Activated T-helper 2 cell treated with anti-CD3 and anti-CD28 coated beads, Interferon-gamma antibody, Interleukin-2, Interleukin-4, amounts not matched to agents 10 μg/mL and 5 μg/mL and 100 μg/mL, durations not matched to agents 14 hours and 24 hours and 36 hours (primary cell): ENCODE measurements around the gene ECHDC1. TPM values are rescaled to one million over a fixed set of nuclear protein-coding genes. Genes with fewer than 3 reads are reported as not detected.

Experiments
- DNase-seq: peaks from one replicate; pipeline ENCODE4 v3.0.0; 2021; ENCODE audit warnings: low spot score
- H3K27ac Mint-ChIP-seq: one replicate; pipeline ENCODE4 v1.8.0; 2021; ENCODE audit warnings: mixed read lengths
- H3K27me3 Mint-ChIP-seq: one replicate; pipeline ENCODE4 v1.8.0; 2021; ENCODE audit warnings: low read depth, mixed read lengths
- H3K36me3 Mint-ChIP-seq: one replicate; pipeline ENCODE4 v1.8.0; 2021; ENCODE audit warnings: low read depth, mixed read lengths
- H3K4me1 Mint-ChIP-seq: one replicate; pipeline ENCODE4 v1.8.0; 2021; ENCODE audit warnings: low read depth, mixed read lengths
- H3K4me3 Mint-ChIP-seq: one replicate; pipeline ENCODE4 v1.8.0; 2021; ENCODE audit warnings: low read depth, mild to moderate bottlenecking, moderate library complexity, mixed read lengths
- H3K9me3 Mint-ChIP-seq: one replicate; pipeline ENCODE4 v1.8.0; 2021; ENCODE audit warnings: mixed read lengths
- intact Hi-C: fragments of 100-400 bp; cut with micrococcal nuclease; formaldehyde crosslinking; loops from one replicate; pipeline ENCODE4 v1.15.1; 2023
- total RNA-seq: library from RNA; stranded (reverse); gene quantifications from 2 replicates; pipeline ENCODE4 v1.2.3, GENCODE V29; 2022

Gene ECHDC1
- total RNA-seq, 1 donor from 2014 or later = 60.9 TPM

- intact Hi-C loops = loop anchor here (2.0 to 5.0 kb wide), 5 partner anchors 23 to 1486 kb away; partner anchors contain the start of gene ECHDC1
- peaks cover 14% of the 10 kb centered on the region for H3K36me3 Mint-ChIP-seq
- DNase-seq = no peak
- no peaks in the 10 kb centered on the region for H3K9me3 Mint-ChIP-seq
- peak overlapping the region; percentile 97 for H3K4me3 Mint-ChIP-seq
- peak overlapping the region; percentile 96 for H3K27ac Mint-ChIP-seq
- H3K27me3 Mint-ChIP-seq = peaks cover 14% of the 10 kb centered on the region
- peaks cover 28% of the 10 kb centered on the region for H3K4me1 Mint-ChIP-seq
Measured at GRCh38 chr6:127267646-127268625, 75.5 kb downstream of the ECHDC1 start.

DNA sequence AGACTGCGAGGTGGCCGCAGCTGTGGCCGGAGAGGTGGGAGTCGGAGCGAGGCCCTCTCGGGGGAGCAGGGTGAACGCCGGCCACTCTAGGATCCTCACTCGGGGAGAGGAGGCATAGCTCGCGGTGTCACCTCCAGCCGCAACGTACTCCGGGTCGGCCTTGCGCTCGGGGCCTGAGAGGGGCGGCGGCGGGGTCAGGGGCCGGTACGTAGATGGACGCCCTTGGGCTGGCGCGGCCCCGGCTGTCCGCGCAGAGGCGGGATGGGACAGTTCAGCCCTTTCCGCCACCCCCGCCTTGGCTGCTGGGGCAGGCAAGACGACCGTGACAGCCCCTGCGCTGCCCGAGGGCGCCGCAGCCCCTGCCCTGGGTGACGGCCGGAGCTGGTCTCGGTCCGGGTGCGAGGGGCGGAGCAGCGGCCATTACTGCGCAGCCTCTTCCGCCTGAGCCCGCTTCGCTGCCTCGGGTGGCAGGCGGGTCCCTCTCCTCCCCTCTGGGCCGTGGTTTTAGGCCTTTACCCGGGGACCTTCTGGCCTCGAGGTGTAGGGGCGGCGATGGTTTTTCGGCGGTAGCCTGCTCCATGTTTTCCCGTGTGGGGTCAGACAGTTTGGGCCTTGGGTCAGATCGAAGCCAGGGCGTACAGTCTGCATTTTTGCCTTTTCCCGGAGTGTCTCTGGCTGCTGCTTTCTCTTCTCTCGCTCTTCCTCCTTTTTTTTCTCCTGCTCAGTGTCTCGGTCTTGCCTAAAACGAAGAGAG, 76.3 kb downstream of the ECHDC1 start:
- Mint-ChIP-seq H3K36me3 (peaks cover 10% of the 10 kb centered on the region), H3K9me3 (no peaks in the 10 kb centered on the region), H3K4me1 (peaks cover 28% of the 10 kb centered on the region), H3K27me3 (peaks cover 14% of the 10 kb centered on the region), H3K27ac (peak overlapping the region; percentile 99), H3K4me3 (peak overlapping the region; percentile 97)
- intact Hi-C loops = loop anchor here (1.0 to 5.0 kb wide), 6 partner anchors 24 to 1485 kb away; partner anchors contain the start of gene ECHDC1
- DNase-seq = peak; percentile 44

DNA sequence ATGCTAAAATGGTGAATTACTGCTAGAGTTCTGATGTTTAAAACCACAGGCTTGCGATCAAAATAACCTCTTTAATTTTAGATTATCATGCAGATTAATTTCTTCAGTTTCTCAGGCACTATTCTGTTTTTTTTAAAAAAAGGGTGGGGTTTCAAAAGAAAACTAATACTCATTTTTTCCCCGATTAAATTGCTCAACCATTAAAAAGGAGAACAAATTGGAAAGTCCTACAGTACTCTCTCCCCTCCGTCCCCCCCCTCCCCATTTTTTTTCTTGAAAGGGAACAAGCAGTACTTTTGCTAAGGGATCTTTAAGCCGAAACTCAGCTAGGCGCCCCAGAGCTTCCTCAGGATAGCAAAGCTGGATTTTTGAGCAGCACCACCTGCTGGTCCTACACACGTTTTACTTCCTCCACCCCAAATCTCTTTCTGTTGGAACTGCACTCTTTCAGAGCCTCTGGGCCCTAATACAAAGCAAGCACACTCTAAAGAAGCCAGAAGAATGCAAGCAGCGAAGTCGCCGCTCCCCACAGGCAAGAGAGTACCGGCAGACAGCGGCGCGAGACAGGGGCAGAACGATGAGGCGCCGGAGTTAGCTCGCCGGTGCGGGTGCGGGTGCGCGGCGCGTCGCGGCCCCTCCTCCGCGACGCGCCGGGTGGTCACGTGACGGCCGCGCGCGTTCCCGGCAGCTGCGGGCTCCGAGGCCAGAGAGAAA, 77.1 kb downstream of the ECHDC1 start, which contains the start of gene RNF146:
RNF146 (plus strand) TSS at position 687 of the 714 bp plus-strand sequence. CDS start 13,475 bp downstream, outside the sequence.
- peak within 1 kb of the TSS; percentile 99 for H3K27ac Mint-ChIP-seq
- peaks cover 8% of the 10 kb centered on the region for H3K36me3 Mint-ChIP-seq
- peak; percentile 69 for DNase-seq
- H3K27me3 Mint-ChIP-seq = peaks cover 16% of the 10 kb centered on the region
- no peaks in the 10 kb centered on the region for H3K9me3 Mint-ChIP-seq
- H3K4me1 Mint-ChIP-seq = peaks cover 28% of the 10 kb centered on the region
- intact Hi-C loops = loop anchor here (1.0 to 5.0 kb wide), 6 partner anchors 24 to 1484 kb away; partner anchors contain the start of gene ECHDC1
- H3K4me3 Mint-ChIP-seq = peak within 1 kb of the TSS; percentile 97

DNA sequence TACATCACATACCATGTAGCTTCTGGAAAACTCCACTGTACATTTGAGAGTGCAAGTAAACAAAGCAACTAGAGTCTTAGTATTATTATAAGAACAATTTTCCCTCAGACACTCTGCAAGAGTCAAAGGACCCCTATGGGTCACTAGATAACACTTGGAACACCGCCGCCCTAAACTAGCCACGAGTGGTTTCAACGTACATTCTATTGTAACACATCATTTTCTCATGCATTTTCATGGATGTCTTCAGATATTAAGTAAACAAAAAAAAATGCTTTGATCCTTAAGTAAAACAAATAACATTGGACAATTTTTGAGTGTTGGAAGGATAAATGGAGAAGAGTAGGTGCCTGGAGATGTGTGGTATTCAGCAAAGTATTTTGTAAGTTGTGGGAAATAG, 79.9 kb downstream of the ECHDC1 start:
- Mint-ChIP-seq H3K4me1 (peaks cover 17% of the 10 kb centered on the region), H3K27me3 (peaks cover 34% of the 10 kb centered on the region), H3K27ac (no peak overlapping the region), H3K4me3 (no peak overlapping the region), H3K36me3 (peaks cover 3% of the 10 kb centered on the region), H3K9me3 (no peaks in the 10 kb centered on the region)
- intact Hi-C loops = no loop called here
- no peak for DNase-seq

DNA sequence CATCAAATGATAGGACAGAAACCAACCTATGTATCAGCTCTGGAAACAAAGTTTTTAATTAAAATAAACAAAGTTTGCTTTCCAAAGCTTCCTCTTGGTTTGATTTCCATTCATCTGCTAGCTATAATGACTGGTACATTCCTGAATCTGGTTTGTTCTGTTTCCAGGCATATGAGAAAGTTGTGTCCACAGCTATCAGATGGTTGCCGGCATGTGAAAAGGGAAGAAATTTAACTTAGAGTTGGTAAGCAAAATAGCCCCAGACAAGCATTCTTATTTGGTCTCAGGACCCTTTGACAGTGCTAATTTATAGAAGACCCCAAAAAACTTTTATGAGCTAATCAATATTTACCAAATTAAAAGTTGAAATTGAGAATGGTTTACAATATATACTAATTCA, 80.5 kb downstream of the ECHDC1 start:
- Mint-ChIP-seq H3K4me1 (peaks cover 12% of the 10 kb centered on the region), H3K36me3 (no peaks in the 10 kb centered on the region), H3K27me3 (peaks cover 34% of the 10 kb centered on the region), H3K4me3 (no peak overlapping the region), H3K9me3 (no peaks in the 10 kb centered on the region), H3K27ac (no peak overlapping the region)
- no peak for DNase-seq
- intact Hi-C loops = no loop called here

GRCh38 chr6:127255286-127255685, 88.1 kb downstream of the ECHDC1 start:
- H3K27ac Mint-ChIP-seq = no peak overlapping the region
- intact Hi-C loops = no loop called here
- H3K4me1 Mint-ChIP-seq = no peaks in the 10 kb centered on the region
- peaks cover 19% of the 10 kb centered on the region for H3K27me3 Mint-ChIP-seq
- no peaks in the 10 kb centered on the region for H3K9me3 Mint-ChIP-seq
- no peak for DNase-seq
- no peak overlapping the region for H3K4me3 Mint-ChIP-seq
- H3K36me3 Mint-ChIP-seq = no peaks in the 10 kb centered on the region

DNA sequence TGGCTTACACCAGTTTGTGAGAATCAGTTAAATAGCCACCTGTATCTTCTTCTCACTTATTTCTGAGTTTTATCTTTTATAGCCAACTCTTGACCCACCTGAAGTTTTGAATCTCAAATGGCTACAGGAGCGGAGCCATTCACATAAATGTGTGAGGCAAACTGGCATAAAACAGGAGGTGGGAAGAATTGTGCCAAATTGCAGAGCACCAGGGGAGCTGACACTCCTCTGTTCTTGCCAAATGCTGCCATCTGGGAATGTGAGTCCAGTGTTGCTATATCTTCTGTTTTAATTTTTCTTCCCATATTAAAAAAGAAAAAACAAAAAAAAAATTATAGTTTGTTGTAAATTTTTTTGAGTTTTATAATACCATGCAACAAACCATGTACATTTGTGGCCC, 93.8 kb downstream of the ECHDC1 start:
- intact Hi-C loops = no loop called here
- no peaks in the 10 kb centered on the region for H3K9me3 Mint-ChIP-seq
- no peaks in the 10 kb centered on the region for H3K4me1 Mint-ChIP-seq
- no peaks in the 10 kb centered on the region for H3K36me3 Mint-ChIP-seq
- no peak overlapping the region for H3K27ac Mint-ChIP-seq
- H3K27me3 Mint-ChIP-seq = peaks cover 4% of the 10 kb centered on the region
- DNase-seq = no peak
- no peak overlapping the region for H3K4me3 Mint-ChIP-seq

DNA sequence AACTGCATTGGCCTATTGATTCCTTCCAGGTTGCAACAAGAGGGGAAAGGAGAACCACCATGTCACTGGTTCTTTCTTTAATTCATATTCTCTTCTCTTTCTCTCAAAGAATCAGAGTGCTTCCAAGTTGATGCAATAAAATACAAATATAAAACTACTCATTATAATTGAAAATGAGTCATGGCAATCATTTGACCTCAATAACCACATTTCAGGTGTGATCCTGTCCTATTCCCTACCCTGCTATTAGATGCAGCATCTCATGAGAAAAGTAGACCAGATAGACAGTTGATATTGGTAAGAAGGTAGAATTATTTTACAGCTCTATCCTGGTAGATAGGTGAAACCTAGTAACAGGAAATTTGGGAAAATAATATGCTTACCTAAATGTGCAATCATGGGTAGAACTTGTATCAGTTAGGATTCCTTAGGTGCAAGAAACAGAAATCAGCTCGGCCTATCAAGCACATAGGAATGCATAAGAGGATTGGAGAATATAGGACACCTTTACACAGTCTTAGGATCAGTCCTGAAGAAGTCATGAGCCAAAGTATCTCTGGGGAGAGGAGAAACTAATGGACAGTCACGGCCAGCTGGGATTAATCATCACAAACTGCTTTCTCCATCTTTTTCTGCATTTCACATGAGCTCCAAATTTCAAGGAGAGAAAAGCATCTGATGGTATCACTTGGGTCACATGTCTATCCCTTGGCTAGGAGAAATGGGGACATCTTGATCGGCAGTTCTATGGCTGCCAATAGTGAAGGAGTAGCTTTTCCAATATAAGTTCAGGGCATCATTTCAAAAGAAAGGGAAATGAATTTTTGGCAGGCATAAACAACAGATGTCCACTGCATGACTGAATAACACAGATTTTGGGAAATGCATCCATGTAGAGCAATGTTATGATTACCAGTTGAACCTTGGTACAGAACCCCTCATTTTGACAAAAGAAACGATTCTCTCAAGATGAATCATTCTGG, 96.0 kb downstream of the ECHDC1 start:
- no peak overlapping the region for H3K27ac Mint-ChIP-seq
- intact Hi-C loops = no loop called here
- no peak for DNase-seq
- no peaks in the 10 kb centered on the region for H3K36me3 Mint-ChIP-seq
- no peaks in the 10 kb centered on the region for H3K9me3 Mint-ChIP-seq
- peaks cover 6% of the 10 kb centered on the region for H3K27me3 Mint-ChIP-seq
- no peak overlapping the region for H3K4me3 Mint-ChIP-seq
- H3K4me1 Mint-ChIP-seq = no peaks in the 10 kb centered on the region

DNA sequence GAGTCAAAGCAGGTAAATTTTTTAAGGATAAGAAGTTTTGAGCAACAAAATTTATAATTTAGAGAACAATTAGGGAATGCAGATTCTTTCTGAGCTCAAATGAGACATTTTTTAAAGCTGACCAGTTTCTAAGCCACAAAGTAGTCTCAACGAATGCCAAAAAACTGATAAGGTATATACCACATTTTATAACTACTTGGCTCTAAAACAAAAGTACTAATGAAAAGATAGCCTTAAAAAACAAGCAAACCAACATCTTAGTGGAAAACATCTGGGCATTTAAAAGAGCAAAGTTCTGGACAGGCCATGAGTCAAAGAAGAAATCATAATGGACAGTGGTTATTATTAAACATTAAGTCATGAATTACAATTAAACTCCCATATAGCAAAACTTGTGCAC, 99.9 kb downstream of the ECHDC1 start:
- H3K36me3 Mint-ChIP-seq = no peaks in the 10 kb centered on the region
- no peaks in the 10 kb centered on the region for H3K9me3 Mint-ChIP-seq
- no peak overlapping the region for H3K27ac Mint-ChIP-seq
- no peaks in the 10 kb centered on the region for H3K4me1 Mint-ChIP-seq
- no peak for DNase-seq
- H3K4me3 Mint-ChIP-seq = no peak overlapping the region
- peaks cover 4% of the 10 kb centered on the region for H3K27me3 Mint-ChIP-seq
- intact Hi-C loops = no loop called here
